Limb (tissue), 2 donors: Measurements from ENCODE around the gene KRT82.
"Not testable (repeated sequence)": the region's sequence is repeated elsewhere in the genome, so short reads cannot be mapped to it uniquely, and the experiment has no call there.

ENCODE experiments used
- DNase-seq, 2 donors: peaks; one replicate each; pipeline ENCODE4 v3.0.0-alpha.2; 2016; ENCODE audit errors: extremely low spot score in 2 of 2

The KRT82 gene

GRCh38 chr12:52346593-52346992 is 59.5 kb downstream of the KRT82 start:
- DNase-seq, result no peak

- not testable (repeated sequence) for DNase-seq
Measured at GRCh38 chr12:52345041-52345440, 61.1 kb downstream of the KRT82 start.

- no peak for DNase-seq
Measured at GRCh38 chr12:52344111-52344510, 62.0 kb downstream of the KRT82 start.
